Natural killer cell (primary cell): ENCODE results near the gene XRCC5. TPM values are rescaled to one million over a fixed set of nuclear protein-coding genes. Genes with fewer than 3 reads are reported as not detected.

ENCODE experiments used
- ATAC-seq, 3 donors: fragments of 150-1000 bp in 2 of 3; fragments of 200-7000 bp in 1 of 3; cut with Tn5 transposase; 1 replicate in 1 of 3; 2 replicates in 2 of 3; pipeline ENCODE4 v1.10.0; 2021; ENCODE audit warnings: mild to moderate bottlenecking in 2 of 3, moderate library complexity in 2 of 3
- DNase-seq, 2 donors: peaks; one replicate each; pipeline versions ENCODE4 v3.0.0 to v3.0.0-alpha.2; 2013 to 2021; ENCODE audit warnings: mixed read lengths in 1 of 2
- H3K27ac ChIP-seq: one replicate; pipeline ENCODE4 v1.5.1; 2013; ENCODE audit warnings: mild to moderate bottlenecking, low read length
- H3K27me3 ChIP-seq: one replicate; pipeline ENCODE4 v1.6.1; 2013; ENCODE audit warnings: low read length; ENCODE audit not compliant: control insufficient read depth, insufficient read depth
- H3K36me3 ChIP-seq: one replicate; pipeline ENCODE4 v1.6.1; 2013; ENCODE audit warnings: low read length; ENCODE audit not compliant: control insufficient read depth, insufficient read depth
- H3K4me1 ChIP-seq: one replicate; pipeline ENCODE4 v1.6.1; 2013; ENCODE audit warnings: low read length; ENCODE audit not compliant: control insufficient read depth, insufficient read depth
- H3K4me3 ChIP-seq: one replicate; pipeline ENCODE4 v1.5.1; 2013; ENCODE audit warnings: low read length
- H3K9me3 ChIP-seq: one replicate; pipeline ENCODE4 v1.6.1; 2013; ENCODE audit warnings: low read length; ENCODE audit not compliant: control insufficient read depth, insufficient read depth
- H3K27ac Mint-ChIP-seq, 2 donors: one replicate each; pipeline ENCODE4 v1.8.0; 2022; ENCODE audit warnings: mild to moderate bottlenecking in 2 of 2, mixed read lengths in 2 of 2, moderate library complexity in 1 of 2
- H3K27me3 Mint-ChIP-seq, 2 donors: one replicate each; pipeline ENCODE4 v1.8.0; 2022; ENCODE audit warnings: low read depth in 2 of 2, mixed read lengths in 2 of 2
- H3K36me3 Mint-ChIP-seq: one replicate; pipeline ENCODE4 v1.8.0; 2022; ENCODE audit warnings: mixed read lengths
- H3K4me1 Mint-ChIP-seq, 2 donors: one replicate each; pipeline ENCODE4 v1.8.0; 2022; ENCODE audit warnings: mixed read lengths in 2 of 2
- H3K4me3 Mint-ChIP-seq: one replicate; pipeline ENCODE4 v1.8.0; 2022; ENCODE audit warnings: mild to moderate bottlenecking, moderate library complexity, mixed read lengths
- H3K9me3 Mint-ChIP-seq, 2 donors: one replicate each; pipeline ENCODE4 v1.8.0; 2022; ENCODE audit warnings: mixed read lengths in 2 of 2
- CTCF ChIP-seq: fragments of 200-600 bp; IDR thresholded peaks from one replicate; pipeline ENCODE4 v1.8.0; 2022; ENCODE audit warnings: antibody characterized with exemption
- WGBS: methylation state at CpG from one replicate; pipeline ENCODE4 v1.1.7; 2013; ENCODE audit warnings: missing lambda C conversion rate; ENCODE audit not compliant: insufficient coverage; 5-methylcytosine and 5-hydroxymethylcytosine counted together
- intact Hi-C: fragments of 100-400 bp; cut with micrococcal nuclease; formaldehyde crosslinking; loops from one replicate; pipeline ENCODE4 v1.14.2; 2022
- total RNA-seq, 4 donors: library from RNA; stranded (reverse); fragments of 120-200 nt in 1 of 4; gene quantifications; one replicate each; pipeline versions ENCODE4 v1.2.3 to v1.2.4, GENCODE V29; 2013 to 2022

The XRCC5 gene
- total RNA-seq, 3 donors from 2014 or later (not counting 1 experiment from before 2014, with no cell fraction given): 188 to 220 (median 201) TPM

GRCh38 chr2:216142540-216142939 lies 33.4 kb downstream of the XRCC5 start:
- peaks cover 11 to 14% of the 10 kb centered on the region in 2 donors for H3K4me1 Mint-ChIP-seq

GRCh38 chr2:216144372-216144771 lies 35.2 kb downstream of the XRCC5 start:
- 100% methylated on average over 1 of the region's 1 CpG for WGBS
- intact Hi-C loops: no loop called here
- ATAC-seq: no peak

More at GRCh38 chr2:216142540-216142939, 33.4 kb downstream of the XRCC5 start:
- Mint-ChIP-seq H3K27ac (peak overlapping the region in 1 of 2 donors; percentile 29), H3K4me3 (no peak overlapping the region), H3K9me3 (no peaks in the 10 kb centered on the region), H3K36me3 (peaks cover 16% of the 10 kb centered on the region), H3K27me3 (no peaks in the 10 kb centered on the region)
- no peaks in the 10 kb centered on the region for H3K9me3 ChIP-seq
- WGBS: no CpG with 5 or more reads among the region's 1 CpG
- no peaks in the 10 kb centered on the region for H3K27me3 ChIP-seq
- H3K36me3 ChIP-seq: peaks cover 90% of the 10 kb centered on the region
- H3K27ac ChIP-seq: no peak overlapping the region
- H3K4me1 ChIP-seq: no peaks in the 10 kb centered on the region
- H3K4me3 ChIP-seq: no peak overlapping the region
- intact Hi-C loops: no loop called here
- peak in 1 of 2 donors; percentile 25 for DNase-seq
- ATAC-seq: peak in 1 of 3 donors; percentile 31
- TF ChIP-seq CTCF: no peak

GRCh38 chr2:216144857-216145256 lies 35.7 kb downstream of the XRCC5 start:
- no peak overlapping the region for H3K27ac Mint-ChIP-seq
- H3K36me3 Mint-ChIP-seq: peaks cover 13% of the 10 kb centered on the region
- Histone ChIP-seq H3K27me3 (no peaks in the 10 kb centered on the region), H3K36me3 (peaks cover 89% of the 10 kb centered on the region), H3K4me3 (no peak overlapping the region), H3K9me3 (no peaks in the 10 kb centered on the region), H3K4me1 (no peaks in the 10 kb centered on the region), H3K27ac (no peak overlapping the region)
- ATAC-seq: no peak
- peaks cover 14 to 23% of the 10 kb centered on the region in 2 donors for H3K4me1 Mint-ChIP-seq
- whole genome bisulfite sequencing: 97% methylated on average over 3 of the region's 4 CpGs
- intact Hi-C loops: no loop called here
- H3K9me3 Mint-ChIP-seq: no peaks in the 10 kb centered on the region
- DNase-seq: no peak
- H3K27me3 Mint-ChIP-seq: no peaks in the 10 kb centered on the region
- no peak overlapping the region for H3K4me3 Mint-ChIP-seq
- no peak for TF ChIP-seq CTCF

More at GRCh38 chr2:216144372-216144771, 35.2 kb downstream of the XRCC5 start:
- peaks cover 11 to 18% of the 10 kb centered on the region in 2 donors for H3K4me1 Mint-ChIP-seq
- H3K36me3 Mint-ChIP-seq: peaks cover 8% of the 10 kb centered on the region
- no peaks in the 10 kb centered on the region for H3K27me3 ChIP-seq
- no peak overlapping the region for H3K27ac ChIP-seq
- DNase-seq: no peak
- no peak overlapping the region for H3K4me3 ChIP-seq
- no peaks in the 10 kb centered on the region for H3K4me1 ChIP-seq
- no peak overlapping the region for H3K27ac Mint-ChIP-seq
- H3K27me3 Mint-ChIP-seq: no peaks in the 10 kb centered on the region
- H3K9me3 ChIP-seq: no peaks in the 10 kb centered on the region
- TF ChIP-seq CTCF: no peak
- no peaks in the 10 kb centered on the region for H3K9me3 Mint-ChIP-seq
- peaks cover 89% of the 10 kb centered on the region for H3K36me3 ChIP-seq
- no peak overlapping the region for H3K4me3 Mint-ChIP-seq

- no peaks in the 10 kb centered on the region for H3K9me3 Mint-ChIP-seq
- H3K4me3 Mint-ChIP-seq: no peak overlapping the region
- no peak overlapping the region for H3K27ac ChIP-seq
- H3K9me3 ChIP-seq: no peaks in the 10 kb centered on the region
- no peaks in the 10 kb centered on the region for H3K27me3 ChIP-seq
- H3K36me3 Mint-ChIP-seq: peaks cover 16% of the 10 kb centered on the region
- 59% methylated on average over 3 of the region's 4 CpGs for WGBS
- H3K36me3 ChIP-seq: peaks cover 88% of the 10 kb centered on the region
- ATAC-seq: no peak
- intact Hi-C loops: no loop called here
- peak overlapping the region; percentile 64 to 75 for H3K27ac Mint-ChIP-seq
- no peaks in the 10 kb centered on the region for H3K4me1 ChIP-seq
- H3K4me3 ChIP-seq: no peak overlapping the region
- no peaks in the 10 kb centered on the region for H3K27me3 Mint-ChIP-seq
- DNase-seq: no peak
- TF ChIP-seq CTCF: no peak
- H3K4me1 Mint-ChIP-seq: peaks cover 19 to 23% of the 10 kb centered on the region in 2 donors
These were observed 37.4 kb downstream of the XRCC5 start for GRCh38 chr2:216146573-216146972.
